Peyer's patch (tissue), 4 donors: Measurements from ENCODE around the gene ATP5MC2. TPM values are rescaled to one million over a fixed set of nuclear protein-coding genes. Genes with fewer than 3 reads are reported as not detected.

Experiments used
- DNase-seq, 3 donors: peaks; one replicate each; pipeline ENCODE4 v3.0.0-alpha.2; 2017 to 2019
- H3K27ac ChIP-seq, 4 donors: fragments of 200-600 bp; sonication (generic); one replicate each; pipeline ENCODE4 v1.5.1; 2016 to 2019
- H3K27me3 ChIP-seq, 2 donors: fragments of 200-600 bp; sonication (generic); one replicate each; pipeline ENCODE4 v1.5.1; 2019
- H3K36me3 ChIP-seq, 3 donors: fragments of 200-600 bp; sonication (generic); one replicate each; pipeline ENCODE4 v1.5.1; 2016 to 2019
- H3K4me1 ChIP-seq, 4 donors: fragments of 200-600 bp; sonication (generic); one replicate each; pipeline ENCODE4 v1.5.1; 2016 to 2019
- H3K4me3 ChIP-seq, 4 donors: fragments of 200-600 bp; sonication (generic); 1 replicate in 3 of 4; 2 replicates in 1 of 4; pipeline ENCODE4 v1.5.1; 2016 to 2019; ENCODE audit warnings: mild to moderate bottlenecking in 1 of 4
- H3K9me3 ChIP-seq, 4 donors: fragments of 200-600 bp; sonication (generic); one replicate each; pipeline ENCODE4 v1.5.1; 2016 to 2019; ENCODE audit warnings: mild to moderate bottlenecking in 1 of 4
- POLR2A ChIP-seq, 2 donors: fragments of 450-650 bp; IDR thresholded peaks; one replicate each; pipeline ENCODE4 v1.5.1; 2017; ENCODE audit warnings: antibody characterized with exemption in 2 of 2, mild to moderate bottlenecking in 2 of 2, moderate library complexity in 2 of 2
- total RNA-seq, 4 donors: library from RNA; depleted of rRNA; stranded (reverse); fragments of >200 nt; gene quantifications; one replicate each; pipeline ENCODE4 v1.1.0, GENCODE V29; 2016
- TF ChIP-seq, protein P1 (sequence below), 6 experiments: fragments of 450-650 bp in 4 of 6; fragments of 200-600 bp in 2 of 6; sonication (generic) in 1 of 6; IDR thresholded peaks; one replicate each; pipeline ENCODE4 v1.5.1; 2017 to 2019; ENCODE audit warnings: antibody characterized with exemption in 6 of 6, mild to moderate bottlenecking in 3 of 6, moderate library complexity in 1 of 6

The ATP5MC2 gene
- total RNA-seq, 4 donors from 2014 or later: 118 to 246 (median 203) TPM

DNA sequence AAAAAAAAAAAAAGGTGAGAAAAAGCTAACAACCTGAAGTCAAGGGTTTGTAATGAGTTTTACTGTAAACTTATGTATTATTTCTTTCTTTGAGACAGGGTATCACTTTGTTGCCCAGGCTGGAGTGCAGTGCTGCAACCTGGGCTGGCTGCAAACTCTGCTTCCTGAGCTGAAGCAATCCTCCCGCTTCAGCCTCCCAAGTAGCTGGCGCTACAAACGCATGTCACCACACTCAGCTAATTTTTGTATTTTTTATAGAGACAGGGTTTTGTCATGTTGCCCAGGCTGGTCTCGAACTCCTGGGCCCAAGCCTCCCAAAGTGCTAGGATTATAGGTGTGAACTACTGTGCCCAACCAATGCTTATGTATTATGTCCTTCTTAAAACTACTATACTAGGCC, 58.9 kb downstream of the ATP5MC2 start:
- Histone ChIP-seq H3K27ac (no peak overlapping the region), H3K4me1 (peaks cover 0 to 10% (median 0%) of the 10 kb centered on the region in 4 donors), H3K4me3 (no peak overlapping the region), H3K9me3 (no peaks in the 10 kb centered on the region), H3K27me3 (no peaks in the 10 kb centered on the region), H3K36me3 (no peaks in the 10 kb centered on the region)
- no peak for TF ChIP-seq POLR2A (IDR thresholded peaks at IDR 0.05)
- TF ChIP-seq, protein P1, sequence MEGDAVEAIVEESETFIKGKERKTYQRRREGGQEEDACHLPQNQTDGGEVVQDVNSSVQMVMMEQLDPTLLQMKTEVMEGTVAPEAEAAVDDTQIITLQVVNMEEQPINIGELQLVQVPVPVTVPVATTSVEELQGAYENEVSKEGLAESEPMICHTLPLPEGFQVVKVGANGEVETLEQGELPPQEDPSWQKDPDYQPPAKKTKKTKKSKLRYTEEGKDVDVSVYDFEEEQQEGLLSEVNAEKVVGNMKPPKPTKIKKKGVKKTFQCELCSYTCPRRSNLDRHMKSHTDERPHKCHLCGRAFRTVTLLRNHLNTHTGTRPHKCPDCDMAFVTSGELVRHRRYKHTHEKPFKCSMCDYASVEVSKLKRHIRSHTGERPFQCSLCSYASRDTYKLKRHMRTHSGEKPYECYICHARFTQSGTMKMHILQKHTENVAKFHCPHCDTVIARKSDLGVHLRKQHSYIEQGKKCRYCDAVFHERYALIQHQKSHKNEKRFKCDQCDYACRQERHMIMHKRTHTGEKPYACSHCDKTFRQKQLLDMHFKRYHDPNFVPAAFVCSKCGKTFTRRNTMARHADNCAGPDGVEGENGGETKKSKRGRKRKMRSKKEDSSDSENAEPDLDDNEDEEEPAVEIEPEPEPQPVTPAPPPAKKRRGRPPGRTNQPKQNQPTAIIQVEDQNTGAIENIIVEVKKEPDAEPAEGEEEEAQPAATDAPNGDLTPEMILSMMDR (IDR thresholded peaks at IDR 0.05): no peak
- DNase-seq: no peak

Other genes with a start within 250 kb of the ATP5MC2 start
- gene PRR13, start 234.3 kb downstream of the ATP5MC2 start, total RNA-seq: 100 to 1,000 TPM; 160 to 541 (median 423) TPM
- gene PCBP2, start 224.0 kb downstream of the ATP5MC2 start, total RNA-seq: 100 to 1,000 TPM; 384 to 549 (median 500) TPM
- 10 to 100 TPM in 3 of 4 donors, 1 to 10 TPM in 1; 6.5 to 44.6 (median 11.6) TPM for gene MAP3K12, start 176.6 kb downstream of the ATP5MC2 start, total RNA-seq
- 10 to 100 TPM; 25.7 to 30.3 (median 27.2) TPM for gene TARBP2, start 174.8 kb downstream of the ATP5MC2 start, total RNA-seq
- gene NPFF, start 168.6 kb downstream of the ATP5MC2 start, total RNA-seq: not detected
- 10 to 100 TPM; 25.6 to 38.0 (median 29.8) TPM for gene ATF7, start 49.7 kb downstream of the ATP5MC2 start, total RNA-seq
- 100 to 1,000 TPM in 3 of 4 donors, 10 to 100 TPM in 1; 79.7 to 342 (median 175) TPM for gene CALCOCO1, start 51.4 kb upstream of the ATP5MC2 start, total RNA-seq
- not detected for gene CISTR, start 75.9 kb upstream of the ATP5MC2 start, total RNA-seq